GM21825 (cell line): ENCODE measurements around the gene PCSK5.

Source experiments
- ATAC-seq: cut with Tn5 transposase; IDR thresholded peaks from one replicate; pipeline ENCODE4 v1.9.1; 2021; ENCODE audit warnings: mild to moderate bottlenecking, moderate library complexity; ENCODE audit not compliant: unreplicated experiment

PCSK5 gene

DNA sequence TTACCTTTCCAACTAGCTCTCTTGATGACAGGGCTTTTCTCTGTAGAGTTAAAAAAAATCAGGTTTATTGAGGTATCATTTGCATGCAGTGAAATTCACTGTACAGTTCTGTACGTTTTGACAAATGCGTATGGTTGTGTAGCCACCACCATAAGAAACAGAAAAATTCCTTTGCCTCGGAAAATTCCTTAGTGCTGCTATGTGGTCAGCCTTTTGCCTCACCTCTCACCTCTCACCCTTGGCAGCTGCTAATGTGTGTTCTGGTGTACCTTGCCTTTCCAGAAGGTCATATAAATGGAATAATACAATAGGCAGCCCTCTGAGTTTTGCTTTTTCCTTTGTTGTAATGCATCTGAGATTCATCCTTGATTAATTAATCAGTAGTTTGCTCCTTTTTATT lies 28.4 kb downstream of the PCSK5 start:
- no peak for ATAC-seq

DNA sequence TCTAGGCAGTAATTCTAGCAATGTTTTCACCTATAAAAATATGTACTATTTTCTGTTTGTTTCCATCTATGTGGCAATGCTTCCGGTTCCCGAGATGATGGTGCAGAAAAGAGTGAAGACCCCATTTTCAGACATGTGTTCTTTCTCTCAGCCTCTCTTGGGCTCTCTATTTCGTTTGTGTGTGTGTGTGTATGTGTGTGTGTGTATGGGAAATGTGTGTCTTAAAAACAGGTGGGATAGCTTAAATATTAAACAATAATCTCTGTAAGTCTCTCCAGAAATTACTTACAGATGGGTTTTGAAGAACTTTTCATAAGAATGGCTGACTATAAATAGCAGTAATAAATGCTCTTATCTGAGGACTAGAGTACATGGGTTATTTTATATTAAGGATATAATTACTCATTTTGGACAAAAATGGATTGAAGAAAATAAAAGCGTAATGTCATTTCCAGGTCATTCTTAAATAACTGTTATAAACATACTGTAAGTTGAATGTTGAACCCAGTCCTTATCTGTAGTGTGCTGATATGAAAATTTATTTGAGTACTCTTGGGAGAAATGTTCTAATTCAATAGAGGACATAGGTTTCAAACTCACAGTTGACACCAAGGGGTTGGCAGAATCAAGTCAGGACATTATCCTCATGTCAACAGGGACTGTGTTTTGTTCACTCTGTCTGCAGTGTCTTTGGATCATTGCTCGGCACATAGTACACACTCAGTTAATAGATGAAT lies 31.1 kb downstream of the PCSK5 start:
- no peak for ATAC-seq

DNA sequence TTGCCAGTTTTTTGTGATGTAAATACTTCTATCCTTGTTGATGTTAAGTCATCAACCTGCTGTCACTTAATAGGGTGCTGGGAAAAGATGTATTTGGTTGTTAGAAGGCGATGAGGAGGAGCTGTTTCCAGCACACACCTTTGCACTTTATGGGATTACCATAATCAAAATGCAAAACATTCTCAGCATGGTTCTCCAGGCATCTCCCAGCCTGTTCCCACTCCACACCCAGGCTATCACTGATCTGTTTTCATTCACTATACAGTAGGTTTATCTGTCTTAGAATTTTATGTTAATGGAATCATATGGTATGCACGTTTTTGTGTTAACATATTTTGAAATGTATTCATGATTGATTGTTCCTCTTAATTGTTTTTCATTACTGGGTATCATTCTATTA lies 35.9 kb downstream of the PCSK5 start:
- no peak for ATAC-seq

- ATAC-seq, result no peak
Measured at GRCh38 chr9:75927356-75927755, 36.9 kb downstream of the PCSK5 start.

- no peak for ATAC-seq
Measured at GRCh38 chr9:75930190-75930589, 39.7 kb downstream of the PCSK5 start.

DNA sequence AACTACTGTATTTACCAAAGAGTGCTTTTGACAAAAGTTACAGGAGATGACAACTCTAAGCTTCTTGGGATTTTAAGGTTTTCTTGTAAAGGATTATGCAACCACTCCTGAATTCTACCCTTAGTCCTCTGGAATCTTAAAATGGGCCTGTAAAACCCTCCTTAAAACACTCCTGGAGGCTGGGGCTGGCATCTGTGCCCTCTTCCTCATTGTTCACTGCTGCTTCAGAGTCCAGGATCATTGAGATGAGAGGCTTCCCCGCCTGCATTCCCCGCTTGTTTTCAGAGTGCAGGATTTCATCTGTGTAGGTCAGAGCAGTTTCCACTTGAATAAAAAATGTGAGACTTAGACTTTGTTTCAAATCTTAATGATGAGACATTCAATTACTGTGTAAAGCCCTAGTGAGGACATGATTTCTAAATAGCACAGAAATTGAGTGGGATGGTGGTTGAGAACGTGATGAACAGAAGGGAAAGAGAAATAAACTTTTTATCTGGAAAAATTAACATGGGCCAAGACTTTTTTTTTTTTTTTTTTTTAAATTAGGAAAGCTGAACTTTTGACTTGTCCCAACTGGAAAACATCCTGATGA lies 40.4 kb downstream of the PCSK5 start:
- no peak for ATAC-seq

- no peak for ATAC-seq
Measured at GRCh38 chr9:75933982-75934381, 43.5 kb downstream of the PCSK5 start.

- ATAC-seq, result no peak
Measured at GRCh38 chr9:75935591-75935990, 45.1 kb downstream of the PCSK5 start.

GRCh38 chr9:75937521-75938258 lies 47.2 kb downstream of the PCSK5 start:
- ATAC-seq, result no peak

GRCh38 chr9:75938946-75939345 lies 48.5 kb downstream of the PCSK5 start:
- no peak for ATAC-seq

GRCh38 chr9:75939536-75940111 lies 49.2 kb downstream of the PCSK5 start:
- ATAC-seq, result no peak

DNA sequence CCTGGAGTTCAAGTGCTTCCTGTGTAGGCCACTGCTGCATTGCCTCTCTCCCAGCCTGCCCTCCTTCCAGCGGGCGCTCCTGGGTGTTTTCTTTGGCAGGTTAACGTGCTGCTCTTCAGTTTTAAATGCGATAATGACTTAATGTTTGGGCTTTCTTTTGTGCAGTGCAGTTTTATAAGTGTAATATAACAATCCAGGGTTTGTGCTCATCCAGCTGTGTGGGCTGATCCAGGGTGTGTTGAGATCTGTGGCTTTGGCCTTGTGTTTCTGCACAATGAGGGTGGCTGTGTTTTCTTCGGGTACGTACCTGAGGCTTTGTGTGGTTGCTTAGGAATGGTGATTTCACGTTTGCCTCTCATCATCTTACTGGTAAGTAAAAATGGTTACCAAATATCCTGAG lies 50.6 kb downstream of the PCSK5 start:
- ATAC-seq, result no peak

GRCh38 chr9:75941577-75942311 lies 51.3 kb downstream of the PCSK5 start:
- ATAC-seq, result no peak

GRCh38 chr9:75946766-75947165 lies 56.3 kb downstream of the PCSK5 start:
- ATAC-seq, result no peak

- no peak for ATAC-seq
Measured at GRCh38 chr9:75947233-75947632, 56.8 kb downstream of the PCSK5 start.

GRCh38 chr9:75950998-75951397 lies 60.5 kb downstream of the PCSK5 start:
- ATAC-seq, result no peak

- no peak for ATAC-seq
Measured at GRCh38 chr9:75953218-75953617, 62.7 kb downstream of the PCSK5 start.

DNA sequence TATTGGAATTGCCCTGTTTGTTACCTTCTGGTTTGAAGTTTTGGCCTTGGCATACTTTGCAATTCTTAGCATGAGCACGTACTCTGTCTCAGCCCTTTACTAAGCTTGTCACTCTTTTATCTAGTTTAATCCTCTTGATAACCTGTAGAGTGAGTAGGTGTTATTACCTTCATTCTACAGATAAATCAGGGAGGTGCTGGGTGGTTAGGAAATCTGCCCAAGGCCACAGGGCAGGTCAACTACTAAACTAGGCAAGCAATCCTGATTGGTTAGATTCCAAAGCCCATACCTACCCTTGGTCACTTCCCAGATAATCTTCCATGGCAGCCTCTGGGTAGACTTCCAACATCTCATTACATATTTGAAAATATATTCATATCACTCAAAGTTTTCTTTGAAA lies 65.7 kb downstream of the PCSK5 start:
- ATAC-seq, result no peak

DNA sequence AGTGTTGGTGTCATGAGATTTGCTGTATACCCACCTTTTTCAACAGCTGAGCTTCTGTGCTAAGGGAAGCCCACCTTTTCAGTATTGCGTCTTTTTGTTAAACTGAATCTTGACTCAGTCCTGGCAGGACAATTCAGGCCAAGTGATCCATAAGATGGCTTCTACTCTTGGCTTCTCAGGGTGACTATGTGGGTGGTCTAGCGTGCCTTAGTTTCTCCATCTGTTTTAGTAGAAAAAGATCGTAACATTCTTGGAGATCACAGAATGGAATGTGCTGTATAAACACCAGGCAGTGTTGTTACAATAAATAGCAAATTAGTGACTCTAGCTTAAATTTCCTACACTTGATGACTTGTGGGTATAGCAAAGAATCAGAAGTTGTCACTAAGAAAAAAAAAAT lies 66.6 kb downstream of the PCSK5 start:
- ATAC-seq, result no peak

DNA sequence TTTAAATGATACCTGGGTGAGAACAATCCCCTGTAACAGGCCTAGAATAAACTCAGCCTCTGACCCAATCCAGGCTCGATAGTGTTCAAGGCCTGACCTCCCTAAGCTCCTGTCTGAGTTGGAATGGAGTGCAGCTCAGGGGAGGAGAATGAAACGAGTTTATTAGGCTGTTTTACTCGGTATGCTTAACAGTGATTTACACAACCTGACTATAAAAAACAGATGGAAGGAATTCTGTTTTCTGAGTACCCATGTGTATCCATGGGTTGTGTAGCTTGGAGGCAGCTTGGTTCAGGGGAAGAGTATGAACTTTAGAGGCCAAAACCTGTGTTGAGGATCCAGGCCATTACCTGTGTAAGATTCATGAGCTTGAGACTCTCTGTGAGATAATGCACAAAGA lies 67.8 kb downstream of the PCSK5 start:
- ATAC-seq, result no peak

- no peak for ATAC-seq
Measured at GRCh38 chr9:75960551-75960950, 70.1 kb downstream of the PCSK5 start.
